Panc1 (cell line): ENCODE results near the gene PDSS1. TPM values are rescaled to one million over a fixed set of nuclear protein-coding genes. Genes with fewer than 3 reads are reported as not detected.

Experiments
- ATAC-seq: fragments of 200-7000 bp; cut with Tn5 transposase; 2 replicates; pipeline ENCODE4 v1.9.1; 2020; ENCODE audit warnings: mild to moderate bottlenecking, moderate library complexity
- BruUV-seq: library from RNA; stranded (reverse); fragments of 400-500 nt; replicated peaks from 2 replicates; lab custom pipeline; 2021; lab: Mats Ljungman, UMichigan
- CTCF ChIA-PET: fragments of 300-600 bp; sonication (Branson Sonifier 250); formaldehyde crosslinking; loops from one replicate; lab custom pipeline; 2022; ENCODE audit warnings: antibody characterized with exemption; lab: Charles Lee
- POLR2A ChIA-PET: fragments of 300-600 bp; sonication (Branson Sonifier 250); formaldehyde crosslinking; loops from one replicate; lab custom pipeline; 2022; ENCODE audit warnings: antibody characterized with exemption; lab: Charles Lee
- DNase-seq: peaks from one replicate; pipeline ENCODE4 v3.0.0-alpha.2; 2010; ENCODE audit warnings: low read depth, low spot score
- H3K27ac ChIP-seq: 2 replicates; pipeline ENCODE4 v1.5.1; 2011; ENCODE audit warnings: mild to moderate bottlenecking, low read length, inconsistent platforms
- H3K27me3 ChIP-seq: fragments of 200-500 bp; sonication (Bioruptor generic); 2 replicates; pipeline ENCODE4 v1.6.0; 2014; ENCODE audit warnings: low read length, inconsistent platforms; ENCODE audit not compliant: control insufficient read depth, insufficient read depth
- H3K36me3 ChIP-seq: fragments of 200-500 bp; sonication (Bioruptor generic); 2 replicates; pipeline ENCODE4 v1.5.1; 2014; ENCODE audit warnings: inconsistent platforms, mild to moderate bottlenecking, low read length, moderate library complexity; ENCODE audit not compliant: control insufficient read depth, insufficient read depth
- H3K4me1 ChIP-seq: 2 replicates; pipeline ENCODE4 v1.5.1; 2011; ENCODE audit warnings: inconsistent platforms, mild to moderate bottlenecking, low read length, moderate library complexity; ENCODE audit not compliant: control insufficient read depth, insufficient read depth
- H3K4me3 ChIP-seq, 2 experiments: 2 replicates each; pipeline ENCODE4 v1.5.1; 2011 to 2012; ENCODE audit warnings: low read depth in 2 of 2, low read length in 2 of 2, mild to moderate bottlenecking in 2 of 2, inconsistent platforms in 1 of 2, moderate library complexity in 1 of 2
- H3K9me3 ChIP-seq: fragments of 200-500 bp; sonication (Bioruptor generic); 2 replicates; pipeline ENCODE4 v1.5.1; 2014; ENCODE audit warnings: low read depth, mild to moderate bottlenecking, inconsistent platforms, low read length, moderate library complexity; ENCODE audit not compliant: control insufficient read depth, insufficient read depth
- POLR2AphosphoS5 ChIP-seq: IDR thresholded peaks from 2 replicates; pipeline ENCODE4 v1.6.1; 2012; ENCODE audit warnings: mild to moderate bottlenecking, low read depth, low read length, moderate library complexity
- SIN3A ChIP-seq: IDR thresholded peaks from 2 replicates; pipeline ENCODE4 v1.6.1; 2012; ENCODE audit warnings: low read depth, mild to moderate bottlenecking, low read length, moderate library complexity, borderline replicate concordance; ENCODE audit not compliant: insufficient read depth
- TCF7L2 ChIP-seq: IDR thresholded peaks from 2 replicates; pipeline ENCODE4 v1.6.1; 2011; ENCODE audit warnings: mild to moderate bottlenecking, low read depth, low read length, inconsistent platforms
- in situ Hi-C: cut with HindIII; loops from 2 replicates; pipeline ENCODE4 v1.10.0; 2016; ENCODE audit warnings: low sequenced_read_pairs, low pct_unique_long_range_greater_than_20kb
- intact Hi-C: fragments of 100-400 bp; cut with micrococcal nuclease; formaldehyde crosslinking; loops from one replicate; pipeline ENCODE4 v1.10.0; 2022; ENCODE audit not compliant: unreplicated experiment
- total RNA-seq: library from RNA; stranded (reverse); gene quantifications from one replicate; pipeline ENCODE4 v1.2.1, GENCODE V29; 2021; ENCODE audit not compliant: unreplicated experiment
- TF ChIP-seq, protein P1 (sequence below), 2 experiments: IDR thresholded peaks; 2 replicates each; pipeline ENCODE4 v1.6.1; 2011 to 2012; ENCODE audit warnings: low read depth in 2 of 2, control low read depth in 1 of 2, low read length in 1 of 2, mild to moderate bottlenecking in 1 of 2, moderate library complexity in 1 of 2; ENCODE audit not compliant: insufficient read depth in 1 of 2
- TF ChIP-seq, protein P2 (sequence below): fragments of 450-650 bp; IDR thresholded peaks from 2 replicates; pipeline ENCODE4 v1.5.1; 2017; ENCODE audit warnings: mild to moderate bottlenecking

PDSS1 gene
- total RNA-seq, 1 experiment from 2014 or later: 7.1 TPM

DNA sequence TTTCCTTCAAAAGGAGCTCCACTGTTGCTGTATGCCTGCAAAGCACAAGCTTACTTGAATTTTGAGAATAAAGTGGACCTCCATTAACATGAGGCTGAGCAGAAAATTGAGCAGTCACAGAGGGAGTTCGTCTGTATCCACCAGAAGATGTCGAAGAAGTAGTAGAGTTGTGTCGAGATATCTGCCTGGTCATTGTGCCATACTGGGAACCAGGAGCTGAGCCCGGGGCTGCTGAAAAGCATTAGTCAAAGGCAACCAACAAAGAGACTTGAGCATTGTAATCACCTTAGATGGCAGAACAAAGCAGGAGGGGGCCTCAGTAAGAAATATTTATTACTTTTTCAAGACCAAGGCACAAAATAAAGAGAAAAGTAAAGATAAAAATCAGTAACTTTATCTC, 61.5 kb downstream of the PDSS1 start:
- DNase-seq (no peak), ATAC-seq (no peak)
- in situ Hi-C loops: no loop called here
- no peak for TF ChIP-seq POLR2AphosphoS5
- no peak for TF ChIP-seq SIN3A
- TF ChIP-seq, protein P1, sequence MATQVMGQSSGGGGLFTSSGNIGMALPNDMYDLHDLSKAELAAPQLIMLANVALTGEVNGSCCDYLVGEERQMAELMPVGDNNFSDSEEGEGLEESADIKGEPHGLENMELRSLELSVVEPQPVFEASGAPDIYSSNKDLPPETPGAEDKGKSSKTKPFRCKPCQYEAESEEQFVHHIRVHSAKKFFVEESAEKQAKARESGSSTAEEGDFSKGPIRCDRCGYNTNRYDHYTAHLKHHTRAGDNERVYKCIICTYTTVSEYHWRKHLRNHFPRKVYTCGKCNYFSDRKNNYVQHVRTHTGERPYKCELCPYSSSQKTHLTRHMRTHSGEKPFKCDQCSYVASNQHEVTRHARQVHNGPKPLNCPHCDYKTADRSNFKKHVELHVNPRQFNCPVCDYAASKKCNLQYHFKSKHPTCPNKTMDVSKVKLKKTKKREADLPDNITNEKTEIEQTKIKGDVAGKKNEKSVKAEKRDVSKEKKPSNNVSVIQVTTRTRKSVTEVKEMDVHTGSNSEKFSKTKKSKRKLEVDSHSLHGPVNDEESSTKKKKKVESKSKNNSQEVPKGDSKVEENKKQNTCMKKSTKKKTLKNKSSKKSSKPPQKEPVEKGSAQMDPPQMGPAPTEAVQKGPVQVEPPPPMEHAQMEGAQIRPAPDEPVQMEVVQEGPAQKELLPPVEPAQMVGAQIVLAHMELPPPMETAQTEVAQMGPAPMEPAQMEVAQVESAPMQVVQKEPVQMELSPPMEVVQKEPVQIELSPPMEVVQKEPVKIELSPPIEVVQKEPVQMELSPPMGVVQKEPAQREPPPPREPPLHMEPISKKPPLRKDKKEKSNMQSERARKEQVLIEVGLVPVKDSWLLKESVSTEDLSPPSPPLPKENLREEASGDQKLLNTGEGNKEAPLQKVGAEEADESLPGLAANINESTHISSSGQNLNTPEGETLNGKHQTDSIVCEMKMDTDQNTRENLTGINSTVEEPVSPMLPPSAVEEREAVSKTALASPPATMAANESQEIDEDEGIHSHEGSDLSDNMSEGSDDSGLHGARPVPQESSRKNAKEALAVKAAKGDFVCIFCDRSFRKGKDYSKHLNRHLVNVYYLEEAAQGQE (IDR thresholded peaks at IDR 0.05; ENCODE audit: insufficient read depth in 1 of 2, low read depth in 2 of 2, low read length in 1 of 2): no peak
- TF ChIP-seq, protein P2, sequence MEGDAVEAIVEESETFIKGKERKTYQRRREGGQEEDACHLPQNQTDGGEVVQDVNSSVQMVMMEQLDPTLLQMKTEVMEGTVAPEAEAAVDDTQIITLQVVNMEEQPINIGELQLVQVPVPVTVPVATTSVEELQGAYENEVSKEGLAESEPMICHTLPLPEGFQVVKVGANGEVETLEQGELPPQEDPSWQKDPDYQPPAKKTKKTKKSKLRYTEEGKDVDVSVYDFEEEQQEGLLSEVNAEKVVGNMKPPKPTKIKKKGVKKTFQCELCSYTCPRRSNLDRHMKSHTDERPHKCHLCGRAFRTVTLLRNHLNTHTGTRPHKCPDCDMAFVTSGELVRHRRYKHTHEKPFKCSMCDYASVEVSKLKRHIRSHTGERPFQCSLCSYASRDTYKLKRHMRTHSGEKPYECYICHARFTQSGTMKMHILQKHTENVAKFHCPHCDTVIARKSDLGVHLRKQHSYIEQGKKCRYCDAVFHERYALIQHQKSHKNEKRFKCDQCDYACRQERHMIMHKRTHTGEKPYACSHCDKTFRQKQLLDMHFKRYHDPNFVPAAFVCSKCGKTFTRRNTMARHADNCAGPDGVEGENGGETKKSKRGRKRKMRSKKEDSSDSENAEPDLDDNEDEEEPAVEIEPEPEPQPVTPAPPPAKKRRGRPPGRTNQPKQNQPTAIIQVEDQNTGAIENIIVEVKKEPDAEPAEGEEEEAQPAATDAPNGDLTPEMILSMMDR: no peak
- no peak for TF ChIP-seq TCF7L2
- Histone ChIP-seq H3K27ac (no peak overlapping the region), H3K4me3 (no peak overlapping the region), H3K9me3 (no peaks in the 10 kb centered on the region), H3K27me3 (no peaks in the 10 kb centered on the region), H3K36me3 (no peaks in the 10 kb centered on the region; the same call in none of the 2 replicates), H3K4me1 (peaks cover 9% of the 10 kb centered on the region)
- CTCF ChIA-PET: no interaction called here
- BruUV-seq: no TSS peak
- intact Hi-C loops: no loop called here
- POLR2A ChIA-PET: no interaction called here

DNA sequence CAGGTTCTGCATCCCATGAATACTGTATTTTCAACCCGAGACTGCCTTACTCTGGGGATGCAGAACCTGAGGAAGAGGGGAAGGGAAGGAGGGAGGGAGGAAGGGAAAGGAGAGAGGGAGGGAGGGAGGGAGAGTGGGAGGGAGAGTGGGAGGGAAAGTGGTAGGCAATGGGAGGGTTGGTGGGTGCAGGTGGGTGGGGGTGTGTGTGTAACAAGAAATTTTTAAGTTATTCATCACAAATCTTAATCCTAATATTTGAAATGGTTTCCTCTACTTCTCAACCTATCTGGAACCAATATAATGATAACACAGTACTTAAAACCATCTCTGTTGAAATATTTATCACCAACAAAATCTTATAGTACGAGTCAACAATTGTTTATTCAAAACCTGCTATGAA, 68.0 kb downstream of the PDSS1 start:
- no peaks in the 10 kb centered on the region for H3K27me3 ChIP-seq
- no peaks in the 10 kb centered on the region; the same call in 1 of the 2 replicates for H3K36me3 ChIP-seq
- TF ChIP-seq, protein P2: no peak
- no peak for TF ChIP-seq POLR2AphosphoS5
- TF ChIP-seq, protein P1 (IDR thresholded peaks at IDR 0.05; ENCODE audit: insufficient read depth in 1 of 2, low read depth in 2 of 2, low read length in 1 of 2): no peak
- TF ChIP-seq SIN3A: no peak
- TF ChIP-seq TCF7L2: no peak
- intact Hi-C loops (no loop called here), in situ Hi-C loops (no loop called here)
- H3K27ac ChIP-seq: no peak overlapping the region
- no peaks in the 10 kb centered on the region for H3K9me3 ChIP-seq
- DNase-seq (no peak), ATAC-seq (no peak)
- H3K4me1 ChIP-seq: no peaks in the 10 kb centered on the region
- ChIA-PET POLR2A (interaction anchor here (0.7 kb wide), 1 partner anchor 17 kb away, joined by 3 read pairs; no protein-coding TSS in a partner anchor), CTCF (no interaction called here)
- BruUV-seq: no TSS peak
- no peak overlapping the region for H3K4me3 ChIP-seq
